SK-N-SH treated with all-trans-retinoic acid at 6 μM for 48 hours (cell line): ENCODE measurements around the gene CEP63.
A peak's percentile ranks its signal among the peaks of the same experiment; 100 is the strongest.

Experiments used
- ATAC-seq: fragments of 200-7000 bp; cut with Tn5 transposase; 3 replicates; pipeline ENCODE4 v1.9.1; 2020; ENCODE audit warnings: mild to moderate bottlenecking, moderate library complexity
- ARNTL ChIP-seq: fragments of 450-650 bp; formaldehyde crosslinking; IDR thresholded peaks from 2 replicates; pipeline ENCODE4 v1.5.0; 2020; ENCODE audit warnings: low read depth, mild to moderate bottlenecking, moderate library complexity, borderline replicate concordance
- BACH2 ChIP-seq: fragments of 250-450 bp; sonication (Bioruptor Pico); IDR thresholded peaks from 2 replicates; pipeline ENCODE4 v1.9.0; 2021; ENCODE audit warnings: mild to moderate bottlenecking, borderline replicate concordance
- CSDC2 ChIP-seq: fragments of 250-450 bp; sonication (Bioruptor Pico); IDR thresholded peaks from 2 replicates; pipeline ENCODE4 v1.5.0; 2020; ENCODE audit warnings: mild to moderate bottlenecking, moderate library complexity
- ESRRG ChIP-seq: fragments of 250-450 bp; sonication (Bioruptor Pico); IDR thresholded peaks from 2 replicates; pipeline ENCODE4 v1.6.1; 2021; ENCODE audit warnings: mild to moderate bottlenecking
- ISL1 ChIP-seq: fragments of 250-450 bp; sonication (Bioruptor Pico); IDR thresholded peaks from 2 replicates; pipeline ENCODE4 v2.1.2; 2022; ENCODE audit warnings: mild to moderate bottlenecking, moderate library complexity
- PPARA ChIP-seq: fragments of 250-450 bp; sonication (Bioruptor Pico); IDR thresholded peaks from 2 replicates; pipeline ENCODE4 v1.5.0; 2020; ENCODE audit warnings: mild to moderate bottlenecking, borderline replicate concordance
- RARB ChIP-seq: fragments of 250-450 bp; sonication (Bioruptor Pico); IDR thresholded peaks from 2 replicates; pipeline ENCODE4 v1.8.0; 2021; ENCODE audit warnings: mild to moderate bottlenecking, moderate library complexity
- SNAI2 ChIP-seq: fragments of 250-450 bp; sonication (Bioruptor Pico); IDR thresholded peaks from 2 replicates; pipeline ENCODE4 v1.5.0; 2020; ENCODE audit warnings: mild to moderate bottlenecking, moderate library complexity
- TCF4 ChIP-seq: fragments of 250-450 bp; sonication (Bioruptor Pico); IDR thresholded peaks from 2 replicates; pipeline ENCODE4 v1.8.0; 2021; ENCODE audit warnings: mild to moderate bottlenecking, moderate library complexity, borderline replicate concordance
- TOX ChIP-seq: fragments of 250-450 bp; sonication (Bioruptor Pico); IDR thresholded peaks from 2 replicates; pipeline ENCODE4 v1.8.0; 2021; ENCODE audit warnings: mild to moderate bottlenecking, moderate library complexity, borderline replicate concordance
- ZC3H10 ChIP-seq: fragments of 250-450 bp; sonication (Bioruptor Pico); IDR thresholded peaks from 2 replicates; pipeline ENCODE4 v1.5.1; 2021; ENCODE audit warnings: mild to moderate bottlenecking, moderate library complexity
- ZFP3 ChIP-seq: fragments of 250-450 bp; sonication (Bioruptor Pico); IDR thresholded peaks from 2 replicates; pipeline ENCODE4 v1.5.0; 2020; ENCODE audit warnings: mild to moderate bottlenecking, moderate library complexity
- ZFP30 ChIP-seq: fragments of 450-650 bp; formaldehyde crosslinking; IDR thresholded peaks from 2 replicates; pipeline ENCODE4 v1.5.0; 2022; ENCODE audit warnings: mild to moderate bottlenecking, moderate library complexity
- ZNF565 ChIP-seq: fragments of 450-650 bp; formaldehyde crosslinking; conservative IDR thresholded peaks from 2 replicates; pipeline ENCODE4 v1.5.0; 2020; ENCODE audit warnings: low read depth, mild to moderate bottlenecking, moderate library complexity
- ZNF70 ChIP-seq: fragments of 450-650 bp; formaldehyde crosslinking; IDR thresholded peaks from 2 replicates; pipeline ENCODE4 v1.5.0; 2020; ENCODE audit warnings: mild to moderate bottlenecking, moderate library complexity
- TF ChIP-seq, protein P1 (sequence below): fragments of 250-450 bp; sonication (Bioruptor Pico); IDR thresholded peaks from 2 replicates; pipeline ENCODE4 v1.8.0; 2021; ENCODE audit warnings: low read depth, mild to moderate bottlenecking, moderate library complexity, borderline replicate concordance
- TF ChIP-seq, protein P2 (sequence below): fragments of 250-450 bp; sonication (Bioruptor Pico); IDR thresholded peaks from 2 replicates; pipeline ENCODE4 v1.8.0; 2020; ENCODE audit warnings: mild to moderate bottlenecking, moderate library complexity, borderline replicate concordance
- TF ChIP-seq, protein P3 (sequence below): fragments of 250-450 bp; sonication (Bioruptor Pico); IDR thresholded peaks from 2 replicates; pipeline ENCODE4 v1.5.0; 2020; ENCODE audit warnings: mild to moderate bottlenecking, moderate library complexity
- TF ChIP-seq, protein P4 (sequence below): fragments of 250-450 bp; sonication (Bioruptor Pico); IDR thresholded peaks from 2 replicates; pipeline ENCODE4 v1.5.1; 2020; ENCODE audit warnings: low read depth, mild to moderate bottlenecking, moderate library complexity
- TF ChIP-seq, protein P5 (sequence below): fragments of 250-450 bp; sonication (Bioruptor Pico); IDR thresholded peaks from 2 replicates; pipeline ENCODE4 v1.5.1; 2021; ENCODE audit warnings: mild to moderate bottlenecking, moderate library complexity

The CEP63 gene

DNA sequence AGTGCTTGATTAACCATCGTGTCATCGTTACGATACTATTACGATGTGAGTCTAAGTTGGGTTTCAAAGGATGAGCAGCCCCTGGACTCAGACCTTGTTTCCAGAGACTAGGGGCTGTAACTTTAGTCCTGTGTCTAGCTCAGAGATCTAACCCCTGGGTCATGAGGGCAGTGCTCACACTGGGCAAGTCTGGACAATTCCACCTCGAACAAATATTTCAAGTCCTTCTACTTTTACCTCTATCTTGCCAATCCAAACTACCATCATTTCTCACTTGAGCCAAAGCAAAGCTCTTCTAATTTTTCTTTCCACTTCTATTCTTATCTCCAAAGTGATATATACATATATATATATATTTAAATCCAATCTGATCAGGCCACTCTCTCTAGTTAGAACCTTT, 10.9 kb upstream of the CEP63 start:
- no peak for TF ChIP-seq ZFP3 (CRISPR knock-in tag)
- no peak for TF ChIP-seq ESRRG (CRISPR knock-in tag)
- TF ChIP-seq ZC3H10 (CRISPR knock-in tag), result no peak
- TF ChIP-seq, protein P1, sequence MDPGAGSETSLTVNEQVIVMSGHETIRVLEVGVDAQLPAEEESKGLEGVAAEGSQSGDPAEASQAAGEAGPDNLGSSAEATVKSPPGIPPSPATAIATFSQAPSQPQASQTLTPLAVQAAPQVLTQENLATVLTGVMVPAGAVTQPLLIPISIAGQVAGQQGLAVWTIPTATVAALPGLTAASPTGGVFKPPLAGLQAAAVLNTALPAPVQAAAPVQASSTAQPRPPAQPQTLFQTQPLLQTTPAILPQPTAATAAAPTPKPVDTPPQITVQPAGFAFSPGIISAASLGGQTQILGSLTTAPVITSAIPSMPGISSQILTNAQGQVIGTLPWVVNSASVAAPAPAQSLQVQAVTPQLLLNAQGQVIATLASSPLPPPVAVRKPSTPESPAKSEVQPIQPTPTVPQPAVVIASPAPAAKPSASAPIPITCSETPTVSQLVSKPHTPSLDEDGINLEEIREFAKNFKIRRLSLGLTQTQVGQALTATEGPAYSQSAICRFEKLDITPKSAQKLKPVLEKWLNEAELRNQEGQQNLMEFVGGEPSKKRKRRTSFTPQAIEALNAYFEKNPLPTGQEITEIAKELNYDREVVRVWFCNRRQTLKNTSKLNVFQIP, result no peak
- no peak for TF ChIP-seq TOX (CRISPR knock-in tag)
- no peak for ATAC-seq

DNA sequence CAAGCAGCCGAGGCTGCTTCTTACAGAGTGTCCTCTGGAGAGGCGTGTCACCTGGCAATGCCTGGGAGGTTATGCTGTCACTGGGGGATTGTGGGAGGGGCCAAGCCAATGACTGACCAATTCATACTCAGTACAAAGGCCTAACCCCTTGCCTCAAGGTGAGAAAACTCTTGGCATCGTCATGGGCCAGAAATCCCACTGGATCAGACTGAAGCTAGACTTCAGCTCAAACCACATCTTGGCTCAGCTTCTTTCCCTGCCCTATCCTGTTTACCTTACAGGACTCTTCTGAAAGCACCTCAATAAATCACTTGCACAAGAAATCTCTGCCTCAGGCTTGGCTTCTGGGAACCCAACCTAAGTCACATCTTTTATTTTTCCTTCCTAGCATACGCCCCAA, 9.6 kb upstream of the CEP63 start:
- TF ChIP-seq, protein P2, sequence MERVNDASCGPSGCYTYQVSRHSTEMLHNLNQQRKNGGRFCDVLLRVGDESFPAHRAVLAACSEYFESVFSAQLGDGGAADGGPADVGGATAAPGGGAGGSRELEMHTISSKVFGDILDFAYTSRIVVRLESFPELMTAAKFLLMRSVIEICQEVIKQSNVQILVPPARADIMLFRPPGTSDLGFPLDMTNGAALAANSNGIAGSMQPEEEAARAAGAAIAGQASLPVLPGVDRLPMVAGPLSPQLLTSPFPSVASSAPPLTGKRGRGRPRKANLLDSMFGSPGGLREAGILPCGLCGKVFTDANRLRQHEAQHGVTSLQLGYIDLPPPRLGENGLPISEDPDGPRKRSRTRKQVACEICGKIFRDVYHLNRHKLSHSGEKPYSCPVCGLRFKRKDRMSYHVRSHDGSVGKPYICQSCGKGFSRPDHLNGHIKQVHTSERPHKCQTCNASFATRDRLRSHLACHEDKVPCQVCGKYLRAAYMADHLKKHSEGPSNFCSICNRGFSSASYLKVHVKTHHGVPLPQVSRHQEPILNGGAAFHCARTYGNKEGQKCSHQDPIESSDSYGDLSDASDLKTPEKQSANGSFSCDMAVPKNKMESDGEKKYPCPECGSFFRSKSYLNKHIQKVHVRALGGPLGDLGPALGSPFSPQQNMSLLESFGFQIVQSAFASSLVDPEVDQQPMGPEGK (CRISPR knock-in tag), result no peak
- TF ChIP-seq ZFP30 (CRISPR knock-in tag), result no peak
- TF ChIP-seq SNAI2, result no peak
- no peak for TF ChIP-seq PPARA (CRISPR knock-in tag)
- TF ChIP-seq, all 23 proteins: peak for 0
- no peak for ATAC-seq

DNA sequence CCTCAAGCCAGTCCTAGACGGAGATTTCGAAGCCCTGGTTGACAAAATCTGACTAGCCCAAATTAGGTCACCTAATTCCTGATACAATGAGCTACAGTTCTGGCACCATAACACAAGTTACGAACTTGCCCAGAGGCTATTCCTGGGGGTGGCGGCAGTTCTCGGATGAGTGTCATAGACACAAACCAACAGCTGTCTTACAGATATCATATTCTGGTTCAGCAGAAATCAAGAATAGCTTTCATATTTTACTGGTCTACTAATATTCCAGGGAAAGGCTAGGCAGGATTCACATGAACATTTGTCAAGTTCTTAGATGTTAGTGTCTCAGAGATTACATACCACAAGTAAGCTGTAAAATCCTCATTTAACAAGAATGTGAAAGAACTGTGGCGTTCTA, 8.9 kb upstream of the CEP63 start:
- no peak for ATAC-seq
- TF ChIP-seq, protein P1, result no peak
- no peak for TF ChIP-seq TCF4 (CRISPR knock-in tag)
- no peak for TF ChIP-seq RARB
- TF ChIP-seq ZNF70 (CRISPR knock-in tag), result no peak
- TF ChIP-seq, protein P3, sequence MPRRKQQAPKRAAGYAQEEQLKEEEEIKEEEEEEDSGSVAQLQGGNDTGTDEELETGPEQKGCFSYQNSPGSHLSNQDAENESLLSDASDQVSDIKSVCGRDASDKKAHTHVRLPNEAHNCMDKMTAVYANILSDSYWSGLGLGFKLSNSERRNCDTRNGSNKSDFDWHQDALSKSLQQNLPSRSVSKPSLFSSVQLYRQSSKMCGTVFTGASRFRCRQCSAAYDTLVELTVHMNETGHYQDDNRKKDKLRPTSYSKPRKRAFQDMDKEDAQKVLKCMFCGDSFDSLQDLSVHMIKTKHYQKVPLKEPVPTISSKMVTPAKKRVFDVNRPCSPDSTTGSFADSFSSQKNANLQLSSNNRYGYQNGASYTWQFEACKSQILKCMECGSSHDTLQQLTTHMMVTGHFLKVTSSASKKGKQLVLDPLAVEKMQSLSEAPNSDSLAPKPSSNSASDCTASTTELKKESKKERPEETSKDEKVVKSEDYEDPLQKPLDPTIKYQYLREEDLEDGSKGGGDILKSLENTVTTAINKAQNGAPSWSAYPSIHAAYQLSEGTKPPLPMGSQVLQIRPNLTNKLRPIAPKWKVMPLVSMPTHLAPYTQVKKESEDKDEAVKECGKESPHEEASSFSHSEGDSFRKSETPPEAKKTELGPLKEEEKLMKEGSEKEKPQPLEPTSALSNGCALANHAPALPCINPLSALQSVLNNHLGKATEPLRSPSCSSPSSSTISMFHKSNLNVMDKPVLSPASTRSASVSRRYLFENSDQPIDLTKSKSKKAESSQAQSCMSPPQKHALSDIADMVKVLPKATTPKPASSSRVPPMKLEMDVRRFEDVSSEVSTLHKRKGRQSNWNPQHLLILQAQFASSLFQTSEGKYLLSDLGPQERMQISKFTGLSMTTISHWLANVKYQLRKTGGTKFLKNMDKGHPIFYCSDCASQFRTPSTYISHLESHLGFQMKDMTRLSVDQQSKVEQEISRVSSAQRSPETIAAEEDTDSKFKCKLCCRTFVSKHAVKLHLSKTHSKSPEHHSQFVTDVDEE, result no peak
- TF ChIP-seq CSDC2 (CRISPR knock-in tag), result no peak

DNA sequence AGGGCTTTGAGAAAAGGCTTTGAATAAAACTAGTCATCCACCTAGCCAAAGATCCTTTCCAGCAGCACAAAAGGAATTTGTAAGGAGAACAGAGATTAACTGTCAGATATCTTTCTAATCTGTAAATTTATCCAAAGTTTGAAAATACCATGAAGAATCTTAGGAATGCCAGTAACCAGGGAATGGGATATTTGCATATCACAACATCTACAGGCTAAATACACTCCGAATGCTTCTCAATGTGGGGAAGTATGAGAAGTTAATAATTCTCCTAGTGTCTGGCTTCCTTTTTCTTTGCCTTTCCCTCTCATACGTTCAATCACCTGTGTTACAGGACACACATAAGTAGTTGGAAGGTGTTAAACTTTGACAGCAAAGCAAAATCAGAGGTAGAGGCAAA, 7.9 kb upstream of the CEP63 start:
- TF ChIP-seq ISL1 (peak; percentile 68), TCF4 (CRISPR knock-in tag) (no peak)
- ATAC-seq, result peak; percentile 66

DNA sequence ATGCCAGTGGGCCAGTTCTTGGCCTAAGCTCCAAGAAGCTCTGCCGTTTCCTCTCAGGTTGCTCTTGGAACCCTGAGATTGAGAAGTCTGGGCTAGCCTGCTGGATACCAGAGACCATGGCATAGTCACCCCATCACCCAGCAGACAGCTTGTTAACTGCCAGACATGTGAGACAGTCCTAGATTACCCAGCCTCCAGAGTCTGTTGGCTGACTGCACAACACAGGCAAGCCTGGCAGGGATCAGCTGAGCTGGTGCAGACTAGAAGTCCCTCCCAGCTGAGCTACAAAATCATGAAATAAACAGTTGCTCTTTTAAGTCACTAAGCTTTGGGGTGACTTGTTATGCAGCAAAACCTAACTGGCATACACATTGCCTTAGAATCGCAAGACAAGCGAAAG, 5.3 kb upstream of the CEP63 start:
- no peak for ATAC-seq
- TF ChIP-seq ZNF565 (no peak), ESRRG (CRISPR knock-in tag) (no peak), TCF4 (CRISPR knock-in tag) (no peak), ARNTL (no peak), ZFP3 (CRISPR knock-in tag) (no peak), SNAI2 (no peak), BACH2 (CRISPR knock-in tag) (no peak), ZC3H10 (CRISPR knock-in tag) (no peak)
- TF ChIP-seq, protein P4, sequence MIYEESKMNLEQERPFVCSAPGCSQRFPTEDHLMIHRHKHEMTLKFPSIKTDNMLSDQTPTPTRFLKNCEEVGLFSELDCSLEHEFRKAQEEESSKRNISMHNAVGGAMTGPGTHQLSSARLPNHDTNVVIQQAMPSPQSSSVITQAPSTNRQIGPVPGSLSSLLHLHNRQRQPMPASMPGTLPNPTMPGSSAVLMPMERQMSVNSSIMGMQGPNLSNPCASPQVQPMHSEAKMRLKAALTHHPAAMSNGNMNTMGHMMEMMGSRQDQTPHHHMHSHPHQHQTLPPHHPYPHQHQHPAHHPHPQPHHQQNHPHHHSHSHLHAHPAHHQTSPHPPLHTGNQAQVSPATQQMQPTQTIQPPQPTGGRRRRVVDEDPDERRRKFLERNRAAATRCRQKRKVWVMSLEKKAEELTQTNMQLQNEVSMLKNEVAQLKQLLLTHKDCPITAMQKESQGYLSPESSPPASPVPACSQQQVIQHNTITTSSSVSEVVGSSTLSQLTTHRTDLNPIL, result no peak
- TF ChIP-seq, protein P2 (CRISPR knock-in tag), result no peak
- TF ChIP-seq, protein P1, result no peak
- TF ChIP-seq, protein P5, sequence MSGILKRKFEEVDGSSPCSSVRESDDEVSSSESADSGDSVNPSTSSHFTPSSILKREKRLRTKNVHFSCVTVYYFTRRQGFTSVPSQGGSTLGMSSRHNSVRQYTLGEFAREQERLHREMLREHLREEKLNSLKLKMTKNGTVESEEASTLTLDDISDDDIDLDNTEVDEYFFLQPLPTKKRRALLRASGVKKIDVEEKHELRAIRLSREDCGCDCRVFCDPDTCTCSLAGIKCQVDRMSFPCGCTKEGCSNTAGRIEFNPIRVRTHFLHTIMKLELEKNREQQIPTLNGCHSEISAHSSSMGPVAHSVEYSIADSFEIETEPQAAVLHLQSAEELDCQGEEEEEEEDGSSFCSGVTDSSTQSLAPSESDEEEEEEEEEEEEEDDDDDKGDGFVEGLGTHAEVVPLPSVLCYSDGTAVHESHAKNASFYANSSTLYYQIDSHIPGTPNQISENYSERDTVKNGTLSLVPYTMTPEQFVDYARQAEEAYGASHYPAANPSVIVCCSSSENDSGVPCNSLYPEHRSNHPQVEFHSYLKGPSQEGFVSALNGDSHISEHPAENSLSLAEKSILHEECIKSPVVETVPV (CRISPR knock-in tag), result no peak
